H9 (cell line): ENCODE measurements around the gene MIS18A. TPM values are rescaled to one million over a fixed set of nuclear protein-coding genes. Genes with fewer than 3 reads are reported as not detected.

Experiments
- DNase-seq: peaks from one replicate; pipeline ENCODE4 v3.0.0-alpha.2; 2017
- H2AFZ ChIP-seq: one replicate; pipeline ENCODE4 v1.6.1; 2013; ENCODE audit warnings: mild to moderate bottlenecking, low read length, control low read depth, moderate library complexity
- H2AK5ac ChIP-seq: 2 replicates; pipeline ENCODE4 v1.6.1; 2013; ENCODE audit warnings: low read length, control low read depth, mixed read lengths; ENCODE audit not compliant: insufficient read length
- H2BK120ac ChIP-seq: one replicate; pipeline ENCODE4 v1.6.1; 2013; ENCODE audit warnings: low read depth, mild to moderate bottlenecking, low read length, control low read depth, inconsistent platforms; ENCODE audit not compliant: poor library complexity, severe bottlenecking
- H2BK12ac ChIP-seq: 2 replicates; pipeline ENCODE4 v1.6.1; 2013; ENCODE audit warnings: low read length, control low read depth, mixed read lengths, low read depth; ENCODE audit not compliant: insufficient read length
- H2BK15ac ChIP-seq: 2 replicates; pipeline ENCODE4 v1.6.1; 2013; ENCODE audit warnings: low read depth, low read length, control low read depth
- H2BK20ac ChIP-seq: one replicate; pipeline ENCODE4 v1.6.1; 2013; ENCODE audit warnings: low read depth, mild to moderate bottlenecking, low read length, control low read depth, inconsistent platforms; ENCODE audit not compliant: poor library complexity, severe bottlenecking
- H2BK5ac ChIP-seq: 2 replicates; pipeline ENCODE4 v1.6.1; 2013; ENCODE audit warnings: low read length, control low read depth, mixed read lengths; ENCODE audit not compliant: insufficient read length
- H3K14ac ChIP-seq: 2 replicates; pipeline ENCODE4 v1.6.1; 2013; ENCODE audit warnings: low read length, control low read depth; ENCODE audit not compliant: insufficient read depth
- H3K18ac ChIP-seq: 2 replicates; pipeline ENCODE4 v1.6.1; 2013; ENCODE audit warnings: low read depth, mild to moderate bottlenecking, mixed read lengths, low read length, control low read depth; ENCODE audit not compliant: insufficient read length
- H3K23ac ChIP-seq: 2 replicates; pipeline ENCODE4 v1.6.1; 2013; ENCODE audit warnings: low read length, control low read depth, mixed read lengths, low read depth; ENCODE audit not compliant: insufficient read length
- H3K23me2 ChIP-seq: 2 replicates; pipeline ENCODE4 v1.6.1; 2013; ENCODE audit warnings: low read depth, mild to moderate bottlenecking, mixed read lengths, low read length, control low read depth; ENCODE audit not compliant: insufficient read length, poor library complexity, severe bottlenecking
- H3K27ac ChIP-seq: 2 replicates; pipeline ENCODE4 v1.5.1; 2013; ENCODE audit warnings: low read length, control low read depth, mixed read lengths, low read depth; ENCODE audit not compliant: insufficient read length
- H3K27me3 ChIP-seq: 2 replicates; pipeline ENCODE4 v1.6.1; 2013; ENCODE audit warnings: low read length, control low read depth, inconsistent platforms; ENCODE audit not compliant: insufficient read depth
- H3K4ac ChIP-seq: 2 replicates; pipeline ENCODE4 v1.6.1; 2013; ENCODE audit warnings: low read depth, mild to moderate bottlenecking, control low read depth, inconsistent platforms, low read length, moderate library complexity
- H3K4me1 ChIP-seq: 2 replicates; pipeline ENCODE4 v1.6.1; 2013; ENCODE audit warnings: low read length, control low read depth, inconsistent platforms; ENCODE audit not compliant: insufficient read depth
- H3K4me2 ChIP-seq: 2 replicates; pipeline ENCODE4 v1.6.1; 2013; ENCODE audit warnings: low read length, control low read depth, mixed read lengths; ENCODE audit not compliant: insufficient read length, insufficient read depth
- H3K56ac ChIP-seq: 2 replicates; pipeline ENCODE4 v1.6.1; 2013; ENCODE audit warnings: low read depth, mild to moderate bottlenecking, mixed read lengths, low read length, control low read depth; ENCODE audit not compliant: insufficient read length
- H3K79me1 ChIP-seq: 2 replicates; pipeline ENCODE4 v1.6.1; 2013; ENCODE audit warnings: low read depth, mild to moderate bottlenecking, moderate library complexity, low read length, control low read depth, inconsistent platforms; ENCODE audit not compliant: insufficient read depth, poor library complexity, severe bottlenecking
- H3K79me2 ChIP-seq: 2 replicates; pipeline ENCODE4 v1.6.1; 2013; ENCODE audit warnings: low read length, control low read depth, inconsistent platforms; ENCODE audit not compliant: insufficient read depth
- H3K9ac ChIP-seq: 2 replicates; pipeline ENCODE4 v1.6.1; 2013; ENCODE audit warnings: low read length, control low read depth, mixed read lengths; ENCODE audit not compliant: insufficient read length; ENCODE audit errors: extremely low read depth
- H3K9me3 ChIP-seq: one replicate; pipeline ENCODE4 v1.6.1; 2013; ENCODE audit warnings: low read depth, low read length, inconsistent platforms; ENCODE audit not compliant: control insufficient read depth
- H3T11ph ChIP-seq: one replicate; pipeline ENCODE4 v1.6.1; 2013; ENCODE audit warnings: mild to moderate bottlenecking, low read length, control low read depth, inconsistent platforms
- H4K20me1 ChIP-seq: one replicate; pipeline ENCODE4 v1.6.1; 2013; ENCODE audit not compliant: control insufficient read depth, insufficient read length, insufficient read depth
- H4K5ac ChIP-seq: 2 replicates; pipeline ENCODE4 v1.6.1; 2013; ENCODE audit warnings: low read depth, mild to moderate bottlenecking, mixed read lengths, low read length, control low read depth; ENCODE audit not compliant: insufficient read length
- H4K8ac ChIP-seq: replicated peaks from 2 replicates; pipeline ENCODE4 v1.6.1; 2013; ENCODE audit warnings: low read length, control low read depth, mixed read lengths, low read depth; ENCODE audit not compliant: insufficient read length
- H4K91ac ChIP-seq: 2 replicates; pipeline ENCODE4 v1.6.1; 2013; ENCODE audit warnings: low read depth, mild to moderate bottlenecking, moderate library complexity, mixed read lengths, low read length, control low read depth; ENCODE audit not compliant: insufficient read length
- H3K27ac Mint-ChIP-seq, 3 experiments: 2 replicates in 2 of 3; 3 replicates in 1 of 3; pipeline ENCODE4 v1.8.0; 2020 to 2021; ENCODE audit warnings: mixed read lengths in 3 of 3, mild to moderate bottlenecking in 1 of 3, moderate library complexity in 1 of 3
- H3K27me3 Mint-ChIP-seq: 2 replicates; pipeline ENCODE4 v1.8.0; 2021; ENCODE audit warnings: low read depth, mild to moderate bottlenecking, moderate library complexity, mixed read lengths
- H3K36me3 Mint-ChIP-seq, 3 experiments: 2 replicates in 2 of 3; 3 replicates in 1 of 3; pipeline ENCODE4 v1.8.0; 2020 to 2021; ENCODE audit warnings: low read depth in 3 of 3, mixed read lengths in 3 of 3; ENCODE audit not compliant: insufficient read depth in 1 of 3
- H3K4me1 Mint-ChIP-seq, 2 experiments: 2 replicates each; pipeline ENCODE4 v1.8.0; 2020; ENCODE audit warnings: mixed read lengths in 2 of 2
- H3K4me3 Mint-ChIP-seq, 2 experiments: 2 replicates in 1 of 2; 3 replicates in 1 of 2; pipeline ENCODE4 v1.8.0; 2020 to 2021; ENCODE audit warnings: mild to moderate bottlenecking in 2 of 2, mixed read lengths in 2 of 2, moderate library complexity in 1 of 2
- H3K9me3 Mint-ChIP-seq, 2 experiments: 2 replicates in 1 of 2; 3 replicates in 1 of 2; pipeline ENCODE4 v1.8.0; 2020; ENCODE audit warnings: mild to moderate bottlenecking in 2 of 2, mixed read lengths in 2 of 2, moderate library complexity in 1 of 2
- CTCF ChIP-seq: fragments of 200-600 bp; sonication (generic); conservative IDR thresholded peaks from 3 replicates; pipeline ENCODE4 v1.8.0; 2021; ENCODE audit warnings: antibody characterized with exemption, mild to moderate bottlenecking
- WGBS: extraction: QIAGEN DNeasy Blood & Tissue Kit; methylation state at CpG from one replicate; pipeline ENCODE4 v1.1.7; 2013; ENCODE audit warnings: missing lambda C conversion rate, low lambda C conversion rate, mixed read lengths; ENCODE audit not compliant: insufficient read length; ENCODE audit errors: extremely low coverage; 5-methylcytosine and 5-hydroxymethylcytosine counted together
- total RNA-seq: library from RNA; stranded (reverse); gene quantifications from 2 replicates; pipeline ENCODE4 v1.2.1, GENCODE V29; 2021

Gene MIS18A
- total RNA-seq, 1 experiment from 2014 or later = 56.5 TPM

DNA sequence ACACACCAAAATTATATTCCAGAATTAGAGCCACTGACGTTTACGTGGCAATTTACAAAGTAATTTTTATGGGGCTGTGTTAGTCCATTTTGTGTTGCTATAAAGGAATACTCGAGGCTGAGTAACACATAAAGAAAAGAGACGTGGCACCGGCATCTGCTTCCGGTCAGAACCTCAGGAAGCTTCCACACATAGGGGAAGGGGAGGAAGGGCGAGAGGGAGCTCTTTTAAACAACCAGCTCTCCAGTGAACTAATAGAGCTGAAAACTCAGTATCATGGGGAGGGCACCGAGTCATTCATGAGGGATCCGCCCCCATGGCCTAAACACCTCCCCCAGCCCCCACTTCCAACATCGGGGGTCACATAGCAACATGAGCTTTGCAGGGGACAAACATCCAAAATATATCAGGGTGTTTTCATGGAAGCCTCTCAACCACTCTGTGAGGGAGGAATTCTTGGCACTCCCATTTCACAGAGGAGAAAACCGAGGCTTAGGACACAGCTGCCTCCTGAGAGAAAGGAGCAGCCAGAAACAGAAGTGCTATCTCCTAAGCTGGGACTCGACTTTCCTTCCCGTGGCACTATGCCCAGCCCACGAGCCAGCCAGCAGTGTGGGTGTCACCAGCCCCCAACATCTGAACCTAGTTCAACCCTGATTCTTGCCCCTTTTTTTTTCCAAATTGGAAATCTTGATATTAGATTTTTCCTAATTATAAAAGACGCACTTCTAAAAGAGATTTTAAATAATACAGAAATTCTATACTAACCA is 29.2 kb downstream of the MIS18A start:
- no peak for DNase-seq
- Histone ChIP-seq H3K56ac (no peak overlapping the region), H4K20me1 (no peaks in the 10 kb centered on the region), H3K27me3 (no peaks in the 10 kb centered on the region), H2AFZ (no peak overlapping the region), H3K23me2 (no peaks in the 10 kb centered on the region), H2BK15ac (no peak overlapping the region), H3K79me1 (no peaks in the 10 kb centered on the region), H3T11ph (no peak overlapping the region), H2BK120ac (no peak overlapping the region), H4K5ac (no peak overlapping the region), H2AK5ac (no peak overlapping the region), H2BK20ac (no peak overlapping the region), H3K23ac (no peak overlapping the region), H2BK5ac (no peak overlapping the region), H4K91ac (no peak overlapping the region), H3K4me2 (no peak overlapping the region), H3K27ac (no peak overlapping the region), H3K4ac (no peak overlapping the region), H3K14ac (no peak overlapping the region), H3K4me1 (no peaks in the 10 kb centered on the region), H3K9me3 (no peaks in the 10 kb centered on the region), H4K8ac (no peak overlapping the region), H3K79me2 (no peaks in the 10 kb centered on the region), H3K9ac (no peak overlapping the region), H2BK12ac (no peak overlapping the region), H3K18ac (no peak overlapping the region)
- no peak overlapping the region for H3K4me3 Mint-ChIP-seq
- no peak for TF ChIP-seq CTCF
- H3K4me1 Mint-ChIP-seq = peaks cover 9 to 12% of the 10 kb centered on the region in 2 experiments
- no peak overlapping the region; a peak in 1 of 7 replicates for H3K27ac Mint-ChIP-seq
- WGBS = no CpG with 5 or more reads among the region's 15 CpGs
- H3K27me3 Mint-ChIP-seq = peaks cover 8% of the 10 kb centered on the region
- H3K36me3 Mint-ChIP-seq = no peaks in the 10 kb centered on the region
- H3K9me3 Mint-ChIP-seq = no peaks in the 10 kb centered on the region
